Neural progenitor cell (in vitro differentiated cells): Measurements from ENCODE around the gene RMI2. TPM values are rescaled to one million over a fixed set of nuclear protein-coding genes. Genes with fewer than 3 reads are reported as not detected.

Experiments
- DNase-seq: peaks from one replicate; pipeline ENCODE4 v3.0.0-alpha.2; 2016; ENCODE audit warnings: low spot score
- H2AFZ ChIP-seq: fragments of 200-600 bp; sonication (generic); replicated peaks from 2 replicates; pipeline ENCODE4 v1.6.1; 2016; ENCODE audit warnings: antibody characterized with exemption
- H3F3A ChIP-seq: fragments of 200-600 bp; sonication (generic); 2 replicates; pipeline ENCODE4 v1.6.1; 2016; ENCODE audit warnings: antibody characterized with exemption, low read depth
- H3K27ac ChIP-seq: fragments of 200-600 bp; sonication (generic); 2 replicates; pipeline ENCODE4 v1.5.1; 2016; ENCODE audit warnings: mild to moderate bottlenecking
- H3K27me3 ChIP-seq: fragments of 200-600 bp; sonication (generic); 2 replicates; pipeline ENCODE4 v1.6.1; 2016; ENCODE audit warnings: mild to moderate bottlenecking, moderate library complexity
- H3K36me3 ChIP-seq: fragments of 200-600 bp; sonication (generic); 2 replicates; pipeline ENCODE4 v1.5.1; 2016
- H3K4me1 ChIP-seq: fragments of 200-600 bp; sonication (generic); 2 replicates; pipeline ENCODE4 v1.6.1; 2016; ENCODE audit warnings: mixed run types
- H3K4me2 ChIP-seq: fragments of 200-600 bp; sonication (generic); 2 replicates; pipeline ENCODE4 v1.6.1; 2016
- H3K4me3 ChIP-seq: fragments of 200-600 bp; sonication (generic); 2 replicates; pipeline ENCODE4 v1.5.1; 2016
- H3K79me2 ChIP-seq: fragments of 200-600 bp; sonication (generic); 2 replicates; pipeline ENCODE4 v1.6.1; 2016; ENCODE audit warnings: low read depth
- H3K9ac ChIP-seq: fragments of 200-600 bp; sonication (generic); 2 replicates; pipeline ENCODE4 v1.6.1; 2016
- H3K9me3 ChIP-seq: fragments of 200-600 bp; sonication (generic); 2 replicates; pipeline ENCODE4 v1.5.1; 2016; ENCODE audit warnings: low read depth
- H4K20me1 ChIP-seq: fragments of 200-600 bp; sonication (generic); 2 replicates; pipeline ENCODE4 v1.6.1; 2016; ENCODE audit warnings: low read depth
- H3K27ac Mint-ChIP-seq: 3 replicates; pipeline ENCODE4 v1.8.0; 2021; ENCODE audit warnings: mixed read lengths
- H3K27me3 Mint-ChIP-seq: 2 replicates; pipeline ENCODE4 v1.8.0; 2022; ENCODE audit warnings: low read depth, mild to moderate bottlenecking, inconsistent platforms, moderate library complexity, mixed read lengths; ENCODE audit not compliant: insufficient read depth
- H3K36me3 Mint-ChIP-seq: 3 replicates; pipeline ENCODE4 v1.8.0; 2021; ENCODE audit warnings: mixed read lengths
- H3K4me1 Mint-ChIP-seq: 3 replicates; pipeline ENCODE4 v1.8.0; 2021; ENCODE audit warnings: mixed read lengths
- H3K4me3 Mint-ChIP-seq: 3 replicates; pipeline ENCODE4 v1.8.0; 2021; ENCODE audit warnings: mild to moderate bottlenecking, moderate library complexity, mixed read lengths
- H3K9me3 Mint-ChIP-seq: 3 replicates; pipeline ENCODE4 v1.8.0; 2020; ENCODE audit warnings: mixed read lengths
- CTCF ChIP-seq: fragments of 200-600 bp; sonication (generic); IDR thresholded peaks from 2 replicates; pipeline ENCODE4 v1.5.1; 2017; ENCODE audit warnings: antibody characterized with exemption, mild to moderate bottlenecking
- EZH2 ChIP-seq: fragments of 200-600 bp; sonication (generic); IDR thresholded peaks from 2 replicates; pipeline ENCODE4 v1.6.1; 2017; ENCODE audit warnings: antibody characterized with exemption, mild to moderate bottlenecking, moderate library complexity
- EZH2phosphoT487 ChIP-seq: fragments of 200-600 bp; sonication (generic); IDR thresholded peaks from 2 replicates; pipeline ENCODE4 v1.6.1; 2017; ENCODE audit warnings: antibody characterized with exemption
- total RNA-seq: library from RNA; depleted of rRNA; stranded (reverse); fragments of >200 nt; gene quantifications from 2 replicates; pipeline ENCODE4 v1.2.3, GENCODE V29; 2015; ENCODE audit warnings: low replicate concordance

The RMI2 gene
- total RNA-seq, 1 donor from 2014 or later: 68.6 TPM

- H2AFZ ChIP-seq: no peak overlapping the region
- Mint-ChIP-seq H3K27ac (no peak overlapping the region), H3K36me3 (no peaks in the 10 kb centered on the region), H3K9me3 (peaks cover 4% of the 10 kb centered on the region), H3K27me3 (peaks cover 12% of the 10 kb centered on the region), H3K4me3 (no peak overlapping the region), H3K4me1 (peaks cover 15% of the 10 kb centered on the region)
- no peaks in the 10 kb centered on the region for H3K36me3 ChIP-seq
- no peak overlapping the region for H3K4me3 ChIP-seq
- peaks cover 6% of the 10 kb centered on the region for H3K4me1 ChIP-seq
- H3K9ac ChIP-seq: no peak overlapping the region
- H3K79me2 ChIP-seq: no peaks in the 10 kb centered on the region
- DNase-seq: no peak
- TF ChIP-seq EZH2phosphoT487 (no peak), EZH2 (no peak), CTCF (no peak)
- H4K20me1 ChIP-seq: no peaks in the 10 kb centered on the region
- H3K4me2 ChIP-seq: no peak overlapping the region
- H3K27me3 ChIP-seq: no peaks in the 10 kb centered on the region
- no peaks in the 10 kb centered on the region for H3F3A ChIP-seq
- H3K9me3 ChIP-seq: no peaks in the 10 kb centered on the region
- H3K27ac ChIP-seq: no peak overlapping the region
Observed at GRCh38 chr16:11306997-11307638, 38.1 kb upstream of the RMI2 start.

DNA sequence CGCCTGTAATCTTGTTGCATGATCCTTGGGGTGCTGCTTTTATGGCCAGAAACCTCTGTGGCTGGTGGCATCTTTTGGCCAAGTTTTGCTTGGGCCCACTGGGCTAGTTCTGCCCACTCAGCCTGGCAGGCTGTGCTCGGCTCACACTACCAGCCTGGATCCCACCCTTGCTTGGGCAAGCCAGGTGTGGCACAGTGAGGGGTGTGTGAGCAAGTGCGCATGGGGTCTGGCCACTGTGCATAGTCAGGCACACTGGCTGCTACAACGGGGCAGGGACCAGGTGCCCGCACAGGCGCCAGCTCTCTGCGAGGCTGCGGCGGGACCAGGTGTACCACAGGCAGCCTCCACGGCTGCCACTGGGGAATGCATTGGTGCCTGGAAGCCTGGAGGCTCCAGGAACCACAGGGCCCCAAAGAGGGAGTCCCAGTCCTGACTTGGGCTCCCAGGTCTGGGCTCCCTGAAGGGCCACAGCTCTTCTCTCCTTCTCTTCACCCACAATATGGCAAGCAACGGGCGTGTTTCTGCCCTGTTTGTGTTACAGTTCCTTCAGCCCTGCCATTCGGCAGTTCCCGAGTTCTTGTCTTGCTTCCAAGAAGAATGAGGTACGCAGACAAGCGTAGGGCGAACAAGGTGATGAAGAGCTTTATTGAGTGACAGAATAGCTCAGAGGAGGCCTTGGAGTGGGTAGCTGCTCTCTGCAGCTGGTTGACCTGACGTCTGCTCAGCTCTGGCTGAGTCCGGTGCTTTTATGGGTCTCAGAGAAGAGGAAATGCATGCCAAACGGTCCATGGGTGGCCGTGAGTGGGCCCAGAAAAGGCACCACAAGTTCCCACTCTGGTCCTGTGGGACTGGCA is 37.4 kb upstream of the RMI2 start:
- H3K27ac ChIP-seq: no peak overlapping the region
- H3K36me3 Mint-ChIP-seq: no peaks in the 10 kb centered on the region
- no peaks in the 10 kb centered on the region for H3F3A ChIP-seq
- H3K4me3 ChIP-seq: no peak overlapping the region
- H3K36me3 ChIP-seq: no peaks in the 10 kb centered on the region
- H3K9me3 ChIP-seq: no peaks in the 10 kb centered on the region
- no peak for TF ChIP-seq EZH2
- no peak overlapping the region for H3K4me2 ChIP-seq
- H3K27me3 ChIP-seq: no peaks in the 10 kb centered on the region
- H2AFZ ChIP-seq: no peak overlapping the region
- H3K4me3 Mint-ChIP-seq: no peak overlapping the region
- peaks cover 12% of the 10 kb centered on the region for H3K27me3 Mint-ChIP-seq
- H3K27ac Mint-ChIP-seq: no peak overlapping the region
- no peak overlapping the region for H3K9ac ChIP-seq
- H3K79me2 ChIP-seq: no peaks in the 10 kb centered on the region
- H3K9me3 Mint-ChIP-seq: peaks cover 4% of the 10 kb centered on the region
- no peaks in the 10 kb centered on the region for H4K20me1 ChIP-seq
- peaks cover 17% of the 10 kb centered on the region for H3K4me1 Mint-ChIP-seq
- DNase-seq: no peak
- H3K4me1 ChIP-seq: peaks cover 6% of the 10 kb centered on the region

GRCh38 chr16:11308493-11309283 is 36.6 kb upstream of the RMI2 start:
- DNase-seq: peak; percentile 24

More at GRCh38 chr16:11308493-11309283, 36.6 kb upstream of the RMI2 start:
- Histone ChIP-seq H3K27me3 (no peaks in the 10 kb centered on the region), H4K20me1 (no peaks in the 10 kb centered on the region), H3K4me1 (peaks cover 6% of the 10 kb centered on the region), H3F3A (no peaks in the 10 kb centered on the region), H3K9me3 (no peaks in the 10 kb centered on the region), H2AFZ (no peak overlapping the region), H3K9ac (no peak overlapping the region), H3K79me2 (no peaks in the 10 kb centered on the region), H3K4me3 (no peak overlapping the region), H3K4me2 (no peak overlapping the region), H3K27ac (no peak overlapping the region), H3K36me3 (no peaks in the 10 kb centered on the region)
- Mint-ChIP-seq H3K4me1 (peaks cover 20% of the 10 kb centered on the region), H3K36me3 (no peaks in the 10 kb centered on the region), H3K27ac (no peak overlapping the region), H3K27me3 (peaks cover 10% of the 10 kb centered on the region), H3K4me3 (no peak overlapping the region), H3K9me3 (peaks cover 4% of the 10 kb centered on the region)
- no peak for TF ChIP-seq EZH2
- no peak for TF ChIP-seq EZH2phosphoT487
- TF ChIP-seq CTCF: no peak
